Pancreas (tissue), 10 donors: ENCODE data around the gene KRT86. TPM values are rescaled to one million over a fixed set of nuclear protein-coding genes. Genes with fewer than 3 reads are reported as not detected.
A peak's percentile ranks its signal among the peaks of the same experiment; 100 is the strongest.
"Not testable (repeated sequence)": the region's sequence is repeated elsewhere in the genome, so short reads cannot be mapped to it uniquely, and the experiment has no call there.

Experiments used
- ATAC-seq, 4 donors: fragments of 200-7000 bp; cut with Tn5 transposase; one replicate each; pipeline versions ENCODE4 v1.8.0 to v1.9.1; 2020; ENCODE audit warnings: mild to moderate bottlenecking in 4 of 4, moderate library complexity in 4 of 4
- DNase-seq, 6 donors: peaks; one replicate each; pipeline ENCODE4 v3.0.0-alpha.2; 2020
- FAIRE-seq: peaks from 2 replicates; lab custom pipeline; 2012; peaks lifted over from hg19 to GRCh38; lab: Jason Lieb, UNC
- H3K27ac ChIP-seq, 4 donors: fragments of 200-600 bp; sonication (generic); 1 replicate in 3 of 4; 2 replicates in 1 of 4; pipeline versions ENCODE4 v1.5.0 to v1.8.0; 2020
- H3K27me3 ChIP-seq, 4 donors: fragments of 200-600 bp; one replicate each; pipeline ENCODE4 v1.8.0; 2021
- H3K36me3 ChIP-seq, 3 donors: fragments of 200-600 bp; sonication (generic) in 1 of 3; one replicate each; pipeline versions ENCODE4 v1.5.0 to v1.8.0; 2020 to 2021
- H3K4me1 ChIP-seq, 3 donors: fragments of 200-600 bp; one replicate each; pipeline ENCODE4 v1.8.0; 2021
- H3K4me3 ChIP-seq, 4 donors: fragments of 200-600 bp; sonication (generic) in 2 of 4; one replicate each; pipeline versions ENCODE4 v1.5.0 to v1.8.0; 2020 to 2021
- H3K9me3 ChIP-seq, 4 donors: fragments of 200-600 bp; one replicate each; pipeline ENCODE4 v1.8.0; 2021
- WGBS, 2 donors: extraction: QIAGEN DNeasy Blood & Tissue Kit; methylation state at CpG; one replicate each; pipeline ENCODE4 v1.1.7; 2013; 5-methylcytosine and 5-hydroxymethylcytosine counted together
- intact Hi-C, 3 donors: fragments of 100-400 bp; cut with DNase I; formaldehyde crosslinking; loops; one replicate each; pipeline versions ENCODE4 v1.11.1 to v1.14.2; 2022
- polyA plus RNA-seq, 2 donors: library from polyadenylated mRNA; stranded (reverse); fragments of 200-250 nt; gene quantifications; one replicate each; pipeline ENCODE4 v1.2.3, GENCODE V29; 2013
- total RNA-seq, 6 donors: library from RNA; stranded (reverse); fragmentation: NEBNext Ultra II Directional in 4 of 6; extraction: Animal tissue kit (Norgen Biotek cat#: 25700) in 4 of 6; gene quantifications; one replicate each; pipeline versions ENCODE4 v1.2.1 to v1.2.4, GENCODE V29; 2021 to 2023
- TF ChIP-seq, protein P1 (sequence below), 4 donors: fragments of 200-600 bp; sonication (generic) in 3 of 4; IDR thresholded peaks; one replicate each; pipeline versions ENCODE4 v1.5.0 to v1.8.0; 2021; ENCODE audit warnings: antibody characterized with exemption in 4 of 4
- donor health status: healthy with polysubstance abuse.
- donor health status: DM: no; HTN: no; CAD: no; lungs with moderate emphysema.
- donor health status: DM: no; HTN: no; CAD: no.
- donor health status: control.
- donor health status: control.
- donor health status: Bipolar disorder and iron deficiency.
- donor health status: DM: yes; HTN: yes; CAD: no.
- donor health status: DM: no; HTN: no; CAD: no.
- donor health status: DM: no; HTN: no; CAD: no.
- donor health status: DM: yes; HTN: yes; CAD: no.

The KRT86 gene
- total and polyA plus RNA-seq, 8 donors, result 0.60 to 3.3 (median 1.8) TPM

DNA sequence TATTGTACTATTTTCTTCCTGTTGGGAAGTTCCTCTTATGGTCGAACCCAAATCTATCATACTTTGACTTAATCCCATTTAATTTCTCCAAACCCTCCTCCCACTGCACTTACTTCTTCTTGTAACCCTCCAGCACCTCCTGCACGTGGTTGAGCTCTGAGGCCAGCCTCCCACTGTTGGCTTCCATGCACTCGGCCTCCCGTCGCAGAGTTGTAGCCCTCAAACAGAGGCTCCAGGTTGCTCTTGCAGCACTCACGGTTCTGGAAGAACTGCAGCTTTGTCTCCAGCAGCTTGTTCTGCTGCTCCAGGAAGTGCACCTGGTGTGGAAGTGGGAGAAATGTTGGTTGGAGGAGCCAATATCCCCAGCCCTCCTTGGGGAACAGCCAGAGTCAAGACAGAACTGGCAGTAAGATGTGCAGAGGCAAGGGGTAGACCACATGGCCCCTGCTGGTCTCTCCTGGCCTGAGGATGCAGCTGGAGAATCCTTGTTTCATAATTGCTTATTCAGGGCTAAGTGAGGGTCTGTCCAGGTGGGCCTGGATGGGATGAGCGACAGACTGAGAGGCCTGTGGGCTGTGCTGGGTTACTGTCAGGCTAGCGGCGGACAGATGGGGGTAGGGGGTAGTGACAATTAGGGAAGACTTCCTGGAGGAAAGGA, 18.4 kb upstream of the KRT86 start:
- TF ChIP-seq, protein P1, sequence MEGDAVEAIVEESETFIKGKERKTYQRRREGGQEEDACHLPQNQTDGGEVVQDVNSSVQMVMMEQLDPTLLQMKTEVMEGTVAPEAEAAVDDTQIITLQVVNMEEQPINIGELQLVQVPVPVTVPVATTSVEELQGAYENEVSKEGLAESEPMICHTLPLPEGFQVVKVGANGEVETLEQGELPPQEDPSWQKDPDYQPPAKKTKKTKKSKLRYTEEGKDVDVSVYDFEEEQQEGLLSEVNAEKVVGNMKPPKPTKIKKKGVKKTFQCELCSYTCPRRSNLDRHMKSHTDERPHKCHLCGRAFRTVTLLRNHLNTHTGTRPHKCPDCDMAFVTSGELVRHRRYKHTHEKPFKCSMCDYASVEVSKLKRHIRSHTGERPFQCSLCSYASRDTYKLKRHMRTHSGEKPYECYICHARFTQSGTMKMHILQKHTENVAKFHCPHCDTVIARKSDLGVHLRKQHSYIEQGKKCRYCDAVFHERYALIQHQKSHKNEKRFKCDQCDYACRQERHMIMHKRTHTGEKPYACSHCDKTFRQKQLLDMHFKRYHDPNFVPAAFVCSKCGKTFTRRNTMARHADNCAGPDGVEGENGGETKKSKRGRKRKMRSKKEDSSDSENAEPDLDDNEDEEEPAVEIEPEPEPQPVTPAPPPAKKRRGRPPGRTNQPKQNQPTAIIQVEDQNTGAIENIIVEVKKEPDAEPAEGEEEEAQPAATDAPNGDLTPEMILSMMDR (IDR thresholded peaks at IDR 0.05), result no peak
- DNase-seq (peak in 2 of 6 donors; percentile 2 to 9), ATAC-seq (no peak), FAIRE-seq (no peak)
- WGBS, 2 donors, result 92 to 96% methylated on average over 9 of the region's 9 CpGs
- no peaks in the 10 kb centered on the region for H3K36me3 ChIP-seq
- no peak overlapping the region for H3K27ac ChIP-seq
- intact Hi-C loops, result no loop called here
- no peaks in the 10 kb centered on the region for H3K27me3 ChIP-seq
- H3K4me3 ChIP-seq, result no peak overlapping the region
- H3K9me3 ChIP-seq, result no peaks in the 10 kb centered on the region
- H3K4me1 ChIP-seq, result peaks cover 0 to 8% (median 0%) of the 10 kb centered on the region in 3 donors

DNA sequence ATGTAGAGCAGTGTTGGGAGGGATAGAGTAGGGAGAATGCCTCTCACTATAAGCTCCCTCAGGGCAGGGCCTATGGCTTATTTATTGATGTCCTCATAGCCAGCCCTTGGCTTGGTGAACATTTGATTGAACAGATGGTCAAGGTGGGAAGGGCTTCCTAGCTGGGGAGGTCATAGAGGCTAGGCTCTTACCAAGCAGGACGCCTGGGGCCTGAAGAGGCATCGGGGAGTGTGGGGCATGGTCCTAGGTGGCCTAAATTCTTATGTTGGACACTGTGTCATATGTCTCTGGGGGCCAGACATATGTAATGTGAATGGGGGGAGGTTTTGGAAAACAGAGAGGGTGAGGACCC, 17.9 kb upstream of the KRT86 start:
- H3K4me3 ChIP-seq, result no peak overlapping the region
- ATAC-seq, result no peak
- intact Hi-C loops, result no loop called here
- H3K27ac ChIP-seq, result no peak overlapping the region
- TF ChIP-seq, protein P1 (IDR thresholded peaks at IDR 0.05), result no peak
- no peak for FAIRE-seq
- 44 to 59% methylated on average over 2 of the region's 2 CpGs for WGBS, 2 donors
- no peaks in the 10 kb centered on the region for H3K9me3 ChIP-seq
- peaks cover 0 to 5% (median 0%) of the 10 kb centered on the region in 3 donors for H3K4me1 ChIP-seq
- H3K36me3 ChIP-seq, result no peaks in the 10 kb centered on the region
- no peaks in the 10 kb centered on the region for H3K27me3 ChIP-seq
- peak in 1 of 6 donors; percentile 9 for DNase-seq

DNA sequence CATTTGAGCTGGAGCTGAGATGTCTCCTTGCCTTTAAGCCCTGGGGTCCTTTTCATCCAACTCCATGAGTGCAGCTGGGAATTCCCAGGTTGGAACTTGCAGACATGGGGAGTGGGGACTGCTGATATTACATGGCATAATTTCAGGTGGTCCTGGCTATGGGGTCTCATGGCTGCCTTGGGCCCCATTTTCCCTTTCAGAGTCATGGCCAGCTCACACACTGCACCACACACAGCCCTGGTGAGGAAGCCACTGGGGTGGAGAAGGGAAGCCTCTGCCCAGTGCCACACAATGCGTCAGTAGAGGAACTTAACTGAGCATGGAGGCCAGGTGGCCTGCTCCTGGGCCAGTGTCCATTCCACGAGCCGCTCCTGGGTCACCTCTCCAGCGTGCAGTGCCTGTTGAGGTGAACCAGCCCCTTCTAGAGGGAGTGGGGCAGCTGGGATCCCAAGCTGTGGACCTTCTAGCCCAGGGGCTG, 17.3 kb upstream of the KRT86 start:
- H3K27me3 ChIP-seq, result no peaks in the 10 kb centered on the region
- FAIRE-seq (no peak), ATAC-seq (no peak), DNase-seq (peak in 1 of 6 donors; percentile 9)
- H3K36me3 ChIP-seq, result no peaks in the 10 kb centered on the region
- H3K4me1 ChIP-seq, result peaks cover 0 to 5% (median 0%) of the 10 kb centered on the region in 3 donors
- no peak overlapping the region for H3K27ac ChIP-seq
- no peak overlapping the region for H3K4me3 ChIP-seq
- intact Hi-C loops, result no loop called here
- TF ChIP-seq, protein P1 (IDR thresholded peaks at IDR 0.05), result no peak
- no peaks in the 10 kb centered on the region for H3K9me3 ChIP-seq
- 95 to 99% methylated on average over 4 of the region's 4 CpGs for whole genome bisulfite sequencing, 2 donors

DNA sequence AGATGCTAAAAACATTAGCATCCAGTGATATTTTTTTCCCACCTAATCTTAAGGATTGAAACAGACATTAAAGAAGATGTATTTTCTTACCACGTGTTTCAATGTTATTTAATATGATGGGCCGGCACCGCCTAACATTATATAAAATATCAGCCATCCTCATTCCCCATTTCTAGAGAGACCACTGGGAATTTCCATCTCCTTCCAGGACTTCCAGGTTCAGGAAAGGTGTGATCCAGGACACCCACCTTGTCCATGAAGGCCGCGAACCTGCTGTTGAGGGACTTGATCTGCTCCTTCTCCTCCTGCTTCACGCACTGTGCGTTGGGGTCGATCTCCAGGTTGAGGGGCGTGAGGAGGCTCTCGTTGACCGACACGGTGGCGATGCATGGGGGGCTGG, 16.5 kb upstream of the KRT86 start:
- H3K4me3 ChIP-seq, H3K9me3 ChIP-seq, intact Hi-C loops, ATAC-seq, H3K36me3 ChIP-seq, H3K4me1 ChIP-seq, H3K27ac ChIP-seq, FAIRE-seq, H3K27me3 ChIP-seq: not testable (repeated sequence)
- peak in 2 of 6 donors; percentile 6 to 35 for DNase-seq
- 77 to 78% methylated on average over 12 to 13 of the region's 13 CpGs for WGBS, 2 donors

DNA sequence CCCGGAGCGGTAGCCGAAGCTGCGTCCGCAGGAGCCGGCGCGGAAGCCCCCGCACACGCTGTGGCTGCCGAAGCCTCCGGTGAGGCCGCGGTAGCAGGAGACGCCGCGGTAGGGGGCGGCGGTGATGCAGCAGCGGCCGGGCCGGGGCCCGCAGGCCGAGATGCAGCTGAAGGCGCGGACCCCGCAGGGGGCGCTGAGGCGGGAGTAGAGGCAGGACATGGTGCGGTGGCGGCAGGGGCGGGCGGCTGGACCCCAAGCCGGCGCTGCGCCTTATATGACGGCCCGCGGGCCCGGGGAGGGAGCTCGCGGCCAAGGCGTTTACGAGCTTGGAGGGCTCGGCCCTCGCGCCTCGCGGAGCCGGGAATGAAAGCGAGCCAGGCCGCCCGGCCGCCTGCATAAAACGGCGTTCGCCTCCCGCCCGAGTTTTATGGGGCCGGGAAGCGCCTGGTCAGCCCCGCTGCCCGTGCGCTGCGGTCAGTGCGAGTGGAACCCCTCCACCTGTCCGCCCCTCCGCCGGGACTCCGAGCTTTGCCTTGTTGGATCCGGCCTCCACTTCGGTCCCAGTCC, 16.0 kb upstream of the KRT86 start:
- WGBS, 2 donors, result 50 to 55% methylated on average over 55 to 72 of the region's 72 CpGs
- intact Hi-C loops, result no loop called here
- no peak for FAIRE-seq
- TF ChIP-seq, protein P1 (IDR thresholded peaks at IDR 0.05), result no peak
- Histone ChIP-seq H3K36me3 (no peaks in the 10 kb centered on the region), H3K27me3 (no peaks in the 10 kb centered on the region), H3K4me1 (peaks cover 0 to 11% (median 0%) of the 10 kb centered on the region in 3 donors), H3K27ac (no peak overlapping the region), H3K9me3 (no peaks in the 10 kb centered on the region), H3K4me3 (no peak overlapping the region)
- ATAC-seq, result peak in 2 of 4 donors; percentile 7 to 26
- peak in 1 of 6 donors; percentile 65 for DNase-seq
